HG02759 (cell line): Measurements from ENCODE around the gene CELF2.

ENCODE experiments used
- ATAC-seq: cut with Tn5 transposase; IDR thresholded peaks from one replicate; pipeline ENCODE4 v1.9.1; 2021; ENCODE audit warnings: mild to moderate bottlenecking, moderate library complexity; ENCODE audit not compliant: unreplicated experiment

The CELF2 gene

DNA sequence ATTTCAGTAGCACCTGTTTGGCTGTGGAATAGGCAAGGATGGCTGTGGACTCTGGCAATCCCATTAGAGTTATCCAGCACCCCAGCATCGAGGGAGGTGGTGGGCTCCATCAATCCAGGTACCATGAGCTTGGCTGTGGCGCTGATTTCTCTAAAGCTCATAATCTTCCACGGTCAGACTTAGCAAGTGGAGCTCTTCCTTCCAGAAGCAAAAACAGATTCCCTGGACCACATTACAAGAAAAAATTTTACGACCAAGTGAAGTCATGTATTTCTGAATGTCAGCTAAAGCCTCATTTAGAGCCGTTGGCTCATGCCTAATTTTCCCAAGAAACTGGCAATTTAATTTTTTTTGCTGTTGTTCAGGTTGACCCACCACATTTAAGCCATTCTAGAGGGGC, 135.1 kb downstream of the CELF2 start:
- ATAC-seq = no peak

DNA sequence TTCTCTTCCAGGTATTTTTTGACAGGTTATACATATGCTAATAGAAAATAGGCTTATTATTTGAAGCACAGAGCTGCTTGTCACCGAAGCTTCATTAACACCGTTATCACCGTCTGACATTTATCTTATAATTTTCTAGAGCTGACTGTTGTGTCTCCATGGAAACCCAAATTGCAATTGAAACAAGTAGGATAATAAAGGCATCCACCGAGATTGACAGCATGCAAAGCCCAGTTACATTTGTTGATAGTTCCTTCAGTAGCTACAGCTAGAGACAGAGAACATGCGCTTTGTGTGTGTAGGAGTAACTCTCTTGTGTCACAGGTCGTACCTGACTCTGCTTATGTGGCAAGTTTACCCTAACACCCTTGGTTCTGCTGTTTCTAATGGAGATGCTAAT, 135.6 kb downstream of the CELF2 start:
- no peak for ATAC-seq

DNA sequence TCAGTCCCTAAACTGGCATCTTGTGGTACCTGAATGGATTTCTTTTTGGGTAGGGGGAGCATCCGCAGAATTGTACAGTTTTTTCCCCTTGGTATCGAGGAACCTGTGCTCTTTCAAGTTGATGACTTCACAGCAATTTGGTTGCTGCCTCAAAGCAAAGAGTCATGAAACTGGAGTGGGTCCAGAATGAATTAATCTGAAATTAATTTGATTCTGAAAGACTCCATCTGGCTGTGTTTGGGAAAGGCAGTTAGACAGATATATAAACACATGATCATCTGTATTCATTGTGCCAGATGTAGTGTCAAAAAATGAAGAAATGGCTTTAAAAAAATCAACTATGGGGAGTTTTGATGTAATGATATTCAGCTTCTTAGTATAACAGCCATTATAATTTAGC, 136.1 kb downstream of the CELF2 start:
- ATAC-seq = no peak

DNA sequence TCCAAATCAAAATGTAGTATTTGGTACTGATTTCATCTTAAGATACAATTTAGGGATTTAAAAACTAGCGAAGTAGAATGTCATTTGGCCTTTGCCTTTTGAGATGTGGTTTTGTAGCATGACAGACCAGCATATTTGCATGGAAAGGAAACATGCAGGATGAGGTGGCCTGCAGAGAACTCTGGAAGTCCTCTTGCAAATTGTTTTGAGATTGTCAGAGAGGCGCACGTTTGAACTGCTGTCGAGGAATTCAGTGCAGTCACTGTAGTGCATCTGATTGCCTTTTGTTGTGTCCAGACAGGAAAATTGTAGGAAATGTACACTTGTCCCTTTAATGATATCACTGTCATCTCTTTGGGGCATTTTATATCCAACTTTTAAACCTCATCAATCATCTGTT, 136.7 kb downstream of the CELF2 start:
- no peak for ATAC-seq

DNA sequence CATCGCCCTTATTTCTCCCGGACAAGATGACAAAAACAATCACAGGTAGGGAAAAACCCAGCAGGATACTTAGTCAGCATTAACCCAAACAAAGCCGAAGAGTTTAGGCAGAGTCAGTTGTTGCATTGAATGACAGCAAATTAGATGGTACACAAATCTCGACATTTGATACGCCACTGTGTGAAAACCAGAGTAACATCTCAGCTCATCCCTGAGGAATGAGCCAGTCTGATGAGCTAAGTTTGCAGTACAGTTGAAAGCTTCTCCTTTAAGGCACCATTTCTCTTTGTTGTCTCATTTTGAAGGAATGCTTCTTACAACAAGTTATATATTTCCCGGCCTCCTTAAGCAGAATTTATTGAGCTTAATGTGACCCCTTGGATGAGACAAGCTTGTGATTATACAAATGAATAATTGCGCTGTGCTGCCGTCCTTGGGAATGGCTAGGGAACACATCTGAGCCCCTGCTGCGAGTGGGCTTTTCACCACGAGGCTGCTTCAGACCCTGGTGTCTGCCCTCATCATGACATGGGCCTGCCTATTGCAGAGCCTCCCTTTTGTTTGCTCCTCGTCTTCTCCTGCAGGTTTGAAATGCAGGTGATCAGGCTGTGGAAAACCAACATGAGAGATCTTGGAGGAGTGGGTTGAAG, 137.3 kb downstream of the CELF2 start:
- no peak for ATAC-seq

DNA sequence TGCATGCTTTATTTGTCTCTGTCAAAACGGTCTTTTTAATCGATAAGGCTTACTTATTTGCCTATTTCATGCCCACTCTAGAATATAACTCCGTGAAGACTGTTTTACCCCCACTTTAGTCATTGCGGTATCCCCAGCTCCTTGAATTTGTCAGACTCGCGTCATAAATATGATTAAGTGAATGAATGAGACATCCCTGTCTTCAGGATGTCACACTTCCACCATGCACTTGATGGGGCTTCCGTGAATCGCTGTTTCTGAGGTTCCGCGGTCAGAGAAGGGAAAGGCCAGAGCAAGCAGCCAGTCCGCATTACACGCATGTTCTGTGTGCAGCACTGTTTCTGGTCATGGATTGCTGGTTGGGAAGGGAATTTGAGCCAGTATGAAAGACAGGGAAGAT, 138.8 kb downstream of the CELF2 start:
- ATAC-seq = no peak

DNA sequence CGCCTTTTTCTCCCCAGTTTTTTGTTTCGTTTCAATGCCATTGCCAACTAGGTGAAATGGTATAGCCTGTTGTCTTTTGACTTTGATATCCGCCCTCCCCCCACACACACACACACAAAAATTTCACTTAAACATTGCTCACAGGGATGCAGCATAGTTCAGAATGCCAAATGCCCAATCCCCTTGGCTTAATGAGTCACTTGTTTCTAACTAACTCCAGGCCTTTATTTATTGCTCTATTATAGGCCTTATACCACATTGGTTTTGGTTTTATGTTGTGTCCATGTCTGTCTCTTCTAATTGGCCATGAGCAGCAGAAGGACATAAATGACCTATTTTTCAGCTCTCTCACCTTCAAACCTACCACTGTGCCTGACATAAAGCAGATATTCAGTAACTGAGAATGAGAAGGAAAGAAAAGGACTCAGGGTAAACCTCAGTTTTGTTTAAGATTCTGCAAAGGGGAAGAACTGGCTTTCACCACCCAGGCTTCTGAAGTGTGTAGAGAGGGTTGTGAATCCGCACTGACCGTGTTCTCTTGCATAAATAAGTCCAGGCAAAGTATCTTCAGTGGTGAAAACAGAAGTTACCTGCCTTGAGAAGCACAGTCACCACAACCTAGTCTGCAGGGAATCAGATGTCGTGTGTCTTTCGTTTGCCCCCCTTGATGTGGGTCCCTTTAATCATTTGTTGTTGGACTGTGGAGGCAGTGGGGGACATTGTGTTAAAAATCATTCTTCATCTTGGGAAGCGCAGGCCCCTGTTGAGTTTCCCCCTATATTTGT, 139.8 kb downstream of the CELF2 start:
- no peak for ATAC-seq

DNA sequence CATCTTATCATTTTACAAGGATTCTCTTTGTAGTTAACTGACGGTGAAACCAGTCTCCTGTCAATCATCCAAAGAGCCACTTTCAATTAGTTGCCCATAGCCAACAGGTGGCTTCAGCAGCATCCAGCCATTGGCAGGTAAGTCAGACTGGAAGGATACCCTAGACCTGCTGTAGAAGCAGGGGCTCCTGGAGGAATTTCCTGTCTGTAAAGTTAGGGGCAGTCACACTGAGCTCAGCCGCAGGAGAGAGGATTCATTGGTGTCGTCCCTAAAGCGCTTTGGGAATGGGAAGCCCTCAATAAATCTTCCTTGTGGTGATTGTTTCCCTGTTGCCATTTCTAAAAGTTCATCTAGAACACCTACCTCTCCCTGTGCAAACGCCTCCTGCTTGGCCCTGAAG, 140.4 kb downstream of the CELF2 start:
- ATAC-seq = no peak

DNA sequence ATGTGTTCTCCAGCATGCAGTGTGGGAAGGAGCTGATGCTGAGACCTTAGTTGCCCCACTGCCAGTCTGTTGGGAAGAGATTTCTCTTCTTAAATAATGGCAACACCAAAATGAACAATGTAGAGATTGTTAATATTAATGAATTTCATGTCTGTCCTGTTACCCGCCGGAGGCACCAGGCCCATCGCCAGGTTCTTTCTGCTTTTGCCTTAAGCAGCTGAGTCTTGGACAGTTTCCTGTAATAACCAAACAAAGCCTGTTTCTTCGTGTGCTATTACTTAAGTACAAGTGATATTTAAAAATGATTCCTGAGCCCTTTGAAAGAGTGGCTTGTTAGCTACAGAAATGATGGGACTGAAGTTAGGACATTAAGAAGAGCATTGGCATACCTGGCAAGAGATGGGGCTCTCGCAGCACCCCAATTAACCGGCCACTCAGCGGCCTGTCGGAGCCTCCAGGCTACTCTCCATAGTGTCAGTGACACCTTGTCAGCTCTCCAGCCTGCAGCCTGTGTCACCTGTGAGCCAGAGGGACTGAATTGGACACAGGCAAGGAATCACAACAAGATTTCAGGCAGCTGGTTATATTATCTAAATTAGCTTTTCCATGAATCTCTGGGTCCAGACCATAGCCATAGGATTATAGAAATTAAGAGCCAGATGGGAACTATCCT, 142.0 kb downstream of the CELF2 start:
- ATAC-seq = no peak

DNA sequence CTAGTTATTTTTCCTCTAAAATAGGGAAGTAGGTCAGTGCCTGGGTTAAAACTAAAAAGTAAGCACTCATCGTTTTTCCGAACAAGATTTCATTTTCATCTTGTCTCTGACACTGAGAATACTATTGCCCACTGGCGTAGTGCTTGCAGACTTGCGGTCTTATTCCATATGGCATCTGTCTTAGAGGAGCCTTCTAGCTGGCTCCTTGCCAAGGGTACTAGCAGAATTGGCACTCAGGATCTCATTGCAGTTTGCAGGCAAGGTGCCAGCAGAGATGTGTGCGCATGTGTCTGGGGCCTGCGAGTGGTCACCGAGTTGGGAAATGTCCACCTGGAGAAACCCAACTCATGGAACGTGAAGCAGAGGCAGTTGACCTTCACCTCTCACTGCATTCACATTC, 143.4 kb downstream of the CELF2 start:
- no peak for ATAC-seq

DNA sequence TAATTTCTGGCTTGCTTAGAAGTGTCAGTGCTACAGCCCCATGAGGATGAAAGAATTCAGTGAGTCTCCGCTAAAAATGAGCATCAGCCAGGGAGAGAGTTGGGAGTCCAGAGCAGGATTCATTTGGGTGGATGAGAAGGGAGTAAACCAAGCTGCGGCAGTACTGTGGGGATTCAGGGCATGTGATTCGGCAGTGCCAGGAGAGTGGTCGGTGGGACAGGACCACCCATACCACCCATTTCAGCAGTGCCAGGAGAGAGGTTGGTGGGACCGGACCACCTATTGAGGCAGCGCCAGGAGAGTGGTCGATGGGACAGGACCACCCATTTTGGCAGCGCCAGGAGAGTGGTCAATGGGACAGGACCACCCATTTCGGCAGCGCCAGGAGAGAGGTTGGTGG, 144.2 kb downstream of the CELF2 start:
- ATAC-seq = no peak

DNA sequence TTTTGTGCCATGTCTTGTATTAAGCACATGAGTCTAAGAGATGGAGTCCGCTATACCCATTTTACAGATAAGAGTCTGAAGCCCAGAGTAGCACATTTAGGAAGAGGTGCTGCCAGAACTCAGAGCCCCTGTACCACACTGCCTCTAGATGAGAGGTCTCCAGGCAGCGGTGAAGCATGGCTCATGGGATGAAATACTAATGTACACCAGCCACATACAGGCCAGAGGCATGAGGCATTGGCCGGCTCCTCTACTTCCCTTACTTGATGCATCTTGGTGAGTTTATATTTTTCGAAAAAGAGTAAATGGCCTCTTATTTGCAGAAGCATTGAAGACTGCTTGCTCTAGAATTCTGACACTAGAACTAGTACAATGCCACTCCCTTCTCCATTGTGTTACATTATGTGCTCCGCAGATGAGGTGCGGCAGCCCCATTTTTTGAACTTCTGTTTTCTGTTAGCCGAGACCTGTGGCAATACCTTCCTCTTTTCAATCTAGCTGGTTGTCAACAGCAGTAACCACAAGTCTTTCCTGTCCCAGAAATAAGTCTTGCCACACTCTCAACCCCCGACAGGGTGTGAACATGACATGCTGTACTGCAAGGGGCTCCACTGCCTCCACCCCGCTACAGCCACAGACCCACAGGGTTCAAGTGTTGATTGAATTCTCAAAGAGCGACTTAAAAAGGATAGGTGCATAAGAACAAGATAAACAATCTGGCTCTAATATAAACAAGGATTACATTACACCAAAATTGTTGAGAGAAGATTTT, 145.3 kb downstream of the CELF2 start:
- peak; percentile 68 for ATAC-seq

DNA sequence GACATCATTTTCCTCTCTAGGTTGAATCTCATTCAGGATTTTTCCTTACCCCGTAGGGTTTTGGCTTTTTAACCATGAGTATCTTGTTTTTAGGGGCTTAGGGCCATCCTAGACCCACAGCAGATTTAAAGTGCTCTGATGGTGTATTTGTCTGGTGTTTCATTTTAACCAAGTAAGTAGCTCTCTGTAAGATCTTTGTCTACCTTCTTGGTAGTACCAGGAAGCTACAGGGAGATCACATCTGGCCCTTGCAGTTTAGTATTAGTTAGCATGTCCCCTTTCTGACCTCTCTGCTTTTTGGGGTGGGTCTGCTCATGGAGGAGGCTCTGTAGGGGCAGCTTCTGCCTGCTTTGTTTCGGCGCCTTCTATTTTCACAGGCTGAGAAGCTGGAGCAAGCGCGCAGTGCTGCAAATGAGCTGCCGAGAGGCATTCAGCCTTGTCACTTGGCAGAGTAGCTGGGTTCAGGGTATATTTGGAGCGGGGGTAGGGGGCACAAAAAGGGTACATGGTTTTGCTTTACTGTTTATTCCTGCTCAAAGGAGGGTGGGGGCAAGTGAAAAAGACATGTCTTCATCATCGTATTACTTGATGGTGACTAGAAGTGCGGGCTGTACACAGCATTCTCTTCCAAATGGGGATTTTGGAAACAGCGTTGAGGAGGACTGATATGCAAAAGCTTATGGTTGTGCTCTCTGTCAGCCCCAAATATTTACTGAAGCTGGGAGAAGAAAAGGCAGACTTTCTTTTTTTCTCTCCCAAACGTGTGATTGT, 146.3 kb downstream of the CELF2 start:
- ATAC-seq = no peak

DNA sequence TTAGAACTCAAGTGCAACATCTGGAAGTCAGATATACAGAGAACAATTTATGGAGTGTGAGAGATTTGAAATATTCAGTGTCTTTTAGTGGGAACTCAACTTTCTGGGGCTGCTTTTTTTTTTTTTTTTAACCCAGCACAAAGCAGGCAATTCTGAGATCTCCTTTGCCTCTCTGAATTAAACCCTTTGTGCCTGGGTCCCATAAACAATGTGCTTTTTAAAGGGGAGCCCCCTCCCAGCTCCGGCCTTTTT, 146.8 kb downstream of the CELF2 start:
- no peak for ATAC-seq

DNA sequence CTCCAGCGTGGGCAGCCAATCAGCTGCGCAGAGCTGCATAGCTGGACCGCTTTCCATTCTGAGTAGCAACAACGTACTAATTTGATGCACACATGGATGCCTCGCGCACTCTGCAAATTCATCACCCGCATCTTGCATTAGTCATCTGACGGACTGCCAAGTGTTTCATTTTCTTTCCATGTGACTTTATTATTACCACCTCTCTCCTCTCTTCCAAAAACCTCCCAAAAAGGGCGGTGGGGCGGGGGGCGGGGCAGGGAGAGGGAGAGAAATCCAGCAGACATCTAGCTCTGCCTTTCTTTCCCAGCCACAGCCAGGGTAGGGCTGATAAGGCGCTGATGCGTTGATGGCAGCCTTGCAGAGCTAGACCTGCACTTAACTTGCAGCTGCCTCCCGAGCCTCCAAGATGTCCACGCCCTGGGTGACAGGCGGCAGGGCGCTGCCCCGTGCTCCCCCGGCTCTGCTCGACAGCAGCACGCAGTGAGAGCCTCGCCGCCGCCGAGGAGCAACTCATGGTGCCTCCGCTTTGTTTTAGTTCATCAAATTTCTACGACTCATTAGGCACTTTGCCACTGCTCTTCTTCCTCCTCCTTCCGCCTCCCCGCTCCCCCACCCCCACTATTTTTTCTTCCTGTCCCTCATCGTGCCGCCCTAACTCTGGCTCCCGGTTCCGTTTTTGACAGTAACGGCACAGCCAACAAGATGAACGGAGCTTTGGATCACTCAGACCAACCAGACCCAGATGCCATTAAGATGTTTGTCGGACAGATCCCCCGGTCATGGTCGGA, 147.3 kb downstream of the CELF2 start:
- ATAC-seq = peak; percentile 19

DNA sequence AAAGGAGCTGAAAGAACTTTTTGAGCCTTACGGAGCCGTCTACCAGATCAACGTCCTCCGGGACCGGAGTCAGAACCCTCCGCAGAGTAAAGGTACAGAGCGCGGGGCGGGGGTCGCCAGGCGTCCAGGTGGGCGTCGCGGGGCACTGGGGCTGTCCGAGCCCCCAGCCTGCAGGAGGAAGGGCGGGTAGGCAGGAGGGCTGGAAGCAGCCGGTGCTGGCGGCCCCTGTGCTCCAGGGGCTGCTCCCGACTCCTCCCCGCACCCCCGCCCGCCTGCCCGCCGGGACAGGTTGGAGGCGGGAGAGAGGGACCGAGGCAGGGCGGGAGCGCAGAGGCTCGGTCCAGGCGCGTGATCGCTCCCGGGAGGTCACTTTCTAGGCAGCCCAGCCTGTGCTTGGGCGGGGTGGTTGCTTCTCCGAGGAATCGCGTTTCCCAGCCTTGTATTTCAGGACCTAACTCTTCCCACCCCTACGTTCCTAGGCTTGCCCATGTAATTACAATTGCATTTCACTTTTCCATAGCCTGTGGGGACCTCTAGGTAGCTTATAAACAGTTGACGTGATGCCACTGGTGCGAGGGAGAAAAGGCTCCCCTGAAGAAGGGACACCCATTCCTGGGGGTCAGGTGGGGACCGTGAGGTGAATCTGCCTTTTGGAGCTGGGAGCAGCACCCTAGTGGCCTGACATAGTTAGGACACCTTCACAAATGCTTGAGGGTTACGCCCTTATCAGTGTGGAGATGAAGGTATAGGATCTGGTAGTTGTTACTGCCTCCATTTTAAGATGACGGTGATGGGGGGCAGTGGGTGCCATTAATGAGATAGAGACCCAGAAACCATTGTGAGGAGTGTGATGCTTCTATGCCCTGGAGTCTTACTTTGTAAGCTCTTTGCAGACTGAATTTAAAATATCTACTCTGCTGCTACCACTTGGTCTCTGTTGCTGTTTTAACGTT, 148.2 kb downstream of the CELF2 start:
- peak; percentile 55 for ATAC-seq

DNA sequence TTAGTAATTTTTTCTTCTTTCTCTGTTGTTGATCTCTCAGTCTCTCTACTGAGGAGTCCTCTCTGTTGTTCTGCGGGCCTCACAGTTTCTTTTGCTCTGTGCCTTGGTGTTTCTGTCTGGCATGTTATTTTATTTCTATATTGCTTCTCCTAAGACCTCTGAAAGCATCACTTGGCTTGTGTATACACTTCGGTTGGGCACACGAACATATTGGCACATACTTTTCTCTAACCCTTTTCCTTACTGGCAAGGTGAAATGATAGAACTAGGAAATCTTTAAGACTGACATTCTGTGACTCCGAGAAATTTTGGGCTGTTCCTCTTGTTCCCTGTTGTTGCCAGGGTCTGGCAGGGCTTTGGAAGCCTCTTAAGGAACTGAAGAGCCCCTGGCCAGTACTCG, 148.9 kb downstream of the CELF2 start:
- no peak for ATAC-seq

DNA sequence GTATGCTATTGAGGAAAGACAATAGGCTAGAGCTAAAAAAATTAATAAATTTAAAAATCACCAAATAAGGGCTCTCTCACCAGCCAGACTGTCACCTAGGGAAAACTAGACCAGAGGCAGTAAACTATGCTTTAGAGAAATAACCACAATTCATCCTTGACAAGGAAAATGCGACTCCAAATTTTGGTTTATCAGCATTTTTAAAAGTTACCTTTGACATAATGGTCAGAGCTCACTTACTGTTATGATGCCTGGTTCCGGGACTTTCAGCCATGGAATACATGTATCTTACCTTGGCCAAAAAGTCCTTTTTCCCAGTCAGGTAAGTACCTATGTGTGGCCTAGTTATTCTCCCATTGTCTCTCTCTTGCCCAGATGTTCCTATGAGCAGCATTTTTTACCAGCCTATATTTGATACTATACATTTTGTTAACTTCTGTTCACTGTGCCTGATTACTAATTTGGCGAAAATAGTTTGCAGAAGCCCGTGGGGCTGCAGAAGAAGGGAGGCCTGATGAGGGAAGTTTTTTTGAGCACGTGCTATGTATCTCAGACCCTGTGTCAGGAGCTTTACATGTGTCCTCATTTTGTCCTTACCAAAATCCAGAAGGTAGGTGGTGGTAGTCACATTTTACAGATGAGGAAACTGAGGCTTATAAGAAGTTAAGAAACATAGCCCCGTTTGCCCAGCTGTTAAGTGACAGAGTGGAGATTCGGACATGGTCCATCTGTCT, 149.7 kb downstream of the CELF2 start:
- ATAC-seq = no peak
